Measurements from ENCODE around the gene CES5A.

GRCh38 chr16:55875273-55875672 is at the start of gene CES5A:
- TF ChIP-seq TAF1 (IDR thresholded peaks at IDR 0.05; ENCODE audit: low read depth) (no peak), ZBTB7A (IDR thresholded peaks at IDR 0.05; ENCODE audit: low read depth) (no peak), RAD21 (IDR thresholded peaks at IDR 0.05; ENCODE audit: low read depth) (no peak), EP300 (IDR thresholded peaks at IDR 0.05; ENCODE audit: borderline replicate concordance) (no peak), FOXM1 (IDR thresholded peaks at IDR 0.05; ENCODE audit: borderline replicate concordance, low read depth) (no peak), REST (IDR thresholded peaks at IDR 0.05; ENCODE audit: low read depth) (no peak), CREB1 (IDR thresholded peaks at IDR 0.05; ENCODE audit: low read depth) (no peak), MAX (IDR thresholded peaks at IDR 0.05) (no peak), NFIC (IDR thresholded peaks at IDR 0.05) (no peak), TCF12 (IDR thresholded peaks at IDR 0.05; ENCODE audit: low read depth) (no peak)

All from Ishikawa (cell line).